K562 (cell line): ENCODE data around the gene TTC31. TPM values are rescaled to one million over a fixed set of nuclear protein-coding genes. Genes with fewer than 3 reads are reported as not detected.

ENCODE experiments used
- CAMTA2 ChIP-seq: fragments of 250-450 bp; sonication (Bioruptor Pico); conservative IDR thresholded peaks from 2 replicates; pipeline ENCODE4 v1.5.1; 2022
- E2F5 ChIP-seq: sonication (generic); formaldehyde crosslinking; IDR thresholded peaks from 2 replicates; pipeline ENCODE4 v1.8.0; 2022; ENCODE audit warnings: mild to moderate bottlenecking, missing genetic modification reagents
- HBP1 ChIP-seq: fragments of 450-650 bp; formaldehyde crosslinking; IDR thresholded peaks from 2 replicates; pipeline ENCODE4 v1.4.0; 2022; ENCODE audit warnings: missing genetic modification characterization
- HDAC1 ChIP-seq, 2 experiments: fragments of 450-650 bp; IDR thresholded peaks; 2 replicates each; pipeline ENCODE4 v1.6.1; 2016 to 2017; ENCODE audit warnings: inconsistent platforms in 1 of 2, mild to moderate bottlenecking in 1 of 2, moderate library complexity in 1 of 2
- HDAC3 ChIP-seq: fragments of 450-650 bp; IDR thresholded peaks from 2 replicates; pipeline ENCODE4 v1.6.1; 2018; ENCODE audit warnings: borderline replicate concordance, mild to moderate bottlenecking, moderate library complexity; ENCODE audit not compliant: partially characterized antibody
- HDAC8 ChIP-seq: fragments of 450-650 bp; IDR thresholded peaks from 2 replicates; pipeline ENCODE4 v1.6.1; 2016; ENCODE audit warnings: mild to moderate bottlenecking, missing genetic modification characterization, moderate library complexity, missing compliant biosample characterization
- HNRNPL ChIP-seq: fragments of 200-400 bp; formaldehyde crosslinking; IDR thresholded peaks from 2 replicates; pipeline ENCODE4 v1.6.1; 2017; ENCODE audit warnings: low read depth, mild to moderate bottlenecking, low read length
- HSF4 ChIP-seq: fragments of 250-450 bp; sonication (Bioruptor Pico); IDR thresholded peaks from 2 replicates; pipeline ENCODE4 v2.1.2; 2022; ENCODE audit warnings: mild to moderate bottlenecking, moderate library complexity, borderline replicate concordance
- KLF1 ChIP-seq: fragments of 450-650 bp; IDR thresholded peaks from 2 replicates; pipeline ENCODE4 v1.6.1; 2016; ENCODE audit warnings: missing genetic modification characterization, missing compliant biosample characterization
- MED1 ChIP-seq: sonication (generic); formaldehyde crosslinking; IDR thresholded peaks from 2 replicates; pipeline ENCODE4 v1.8.1; 2023; ENCODE audit warnings: missing genetic modification reagents, borderline replicate concordance
- NCOA4 ChIP-seq: fragments of 450-650 bp; IDR thresholded peaks from 2 replicates; pipeline ENCODE4 v1.6.1; 2018; ENCODE audit warnings: mild to moderate bottlenecking; ENCODE audit not compliant: partially characterized antibody
- NFXL1 ChIP-seq: fragments of 450-650 bp; formaldehyde crosslinking; IDR thresholded peaks from 2 replicates; pipeline ENCODE4 v1.4.0; 2021; ENCODE audit warnings: mild to moderate bottlenecking
- NR2C1 ChIP-seq, 2 experiments: fragments of 450-650 bp; IDR thresholded peaks; 2 replicates each; pipeline ENCODE4 v1.6.1; 2017; ENCODE audit warnings: mild to moderate bottlenecking in 2 of 2, antibody characterized with exemption in 1 of 2, inconsistent platforms in 1 of 2, missing compliant biosample characterization in 1 of 2, missing genetic modification characterization in 1 of 2
- NR3C1 ChIP-seq: sonication (generic); formaldehyde crosslinking; IDR thresholded peaks from 2 replicates; pipeline ENCODE4 v1.8.1; 2022; ENCODE audit warnings: missing genetic modification reagents
- PHB ChIP-seq: fragments of 250-450 bp; sonication (Bioruptor Pico); IDR thresholded peaks from 2 replicates; pipeline ENCODE4 v1.5.0; 2021
- RNF219 ChIP-seq: fragments of 250-450 bp; sonication (Bioruptor Pico); IDR thresholded peaks from 2 replicates; pipeline ENCODE4 v1.5.0; 2022; ENCODE audit warnings: mild to moderate bottlenecking
- TAF9B ChIP-seq: fragments of 450-650 bp; IDR thresholded peaks from 2 replicates; pipeline ENCODE4 v1.6.1; 2018; ENCODE audit warnings: mild to moderate bottlenecking; ENCODE audit not compliant: partially characterized antibody
- ZBTB8A ChIP-seq: fragments of 450-650 bp; IDR thresholded peaks from 2 replicates; pipeline ENCODE4 v1.6.1; 2018; ENCODE audit warnings: mild to moderate bottlenecking, moderate library complexity; ENCODE audit not compliant: partially characterized antibody
- ZNF263 ChIP-seq: sonication (generic); formaldehyde crosslinking; IDR thresholded peaks from 2 replicates; pipeline ENCODE4 v1.8.0; 2022; ENCODE audit warnings: mild to moderate bottlenecking, missing genetic modification reagents, borderline replicate concordance
- ZNF280B ChIP-seq: fragments of 250-450 bp; sonication (Bioruptor Pico); IDR thresholded peaks from 2 replicates; pipeline ENCODE4 v1.5.1; 2021; ENCODE audit warnings: mild to moderate bottlenecking
- ZNF347 ChIP-seq: fragments of 450-650 bp; formaldehyde crosslinking; IDR thresholded peaks from 2 replicates; pipeline ENCODE4 v1.4.0; 2020; ENCODE audit warnings: low read depth, mild to moderate bottlenecking, moderate library complexity
- ZNF583 ChIP-seq: fragments of 250-450 bp; sonication (Bioruptor Pico); IDR thresholded peaks from 2 replicates; pipeline ENCODE4 v1.4.0; 2020
- ZNF717 ChIP-seq: fragments of 250-450 bp; sonication (Bioruptor Pico); IDR thresholded peaks from 2 replicates; pipeline ENCODE4 v1.5.0; 2021
- polyA plus RNA-seq, 8 experiments: library from polyadenylated mRNA; depleted of rRNA in 4 of 8; stranded (reverse) in 5 of 8; unstranded in 3 of 8; fragments of >200 nt; fragmentation: Nextera tagmentation in 2 of 8; fragmentation: Illumina TruSeq in 1 of 8; extraction: Ambion mirVana in 2 of 8; extraction: Trizol in 1 of 8; gene quantifications; 2 replicates each; pipeline versions ENCODE4 v1.2.1 to v1.2.3, GENCODE V29; 2011 to 2014; ENCODE audit warnings: inconsistent platforms in 1 of 8, missing spikeins in 1 of 8
- total RNA-seq, 7 experiments: library from RNA; depleted of rRNA in 6 of 7; stranded (reverse); fragments of >200 nt in 6 of 7; fragmentation: Illumina TruSeq in 2 of 7; extraction: Trizol in 2 of 7; gene quantifications; 2 replicates each; pipeline versions ENCODE4 v1.2.1 to v1.2.3, GENCODE V29; 2011 to 2021; ENCODE audit warnings: low replicate concordance in 1 of 7

Gene TTC31
- total and polyA plus RNA-seq, 9 of the 15 experiments (the other 6 are each of a cell fraction or from before 2014, with no cell fraction given) = 4.7 to 30.5 (median 15.9) TPM

- no peak for TF ChIP-seq RNF219 (CRISPR knock-in tag)
- peak; percentile 19; the same call in 1 of the 2 replicates for TF ChIP-seq KLF1
- TF ChIP-seq NCOA4 = no peak
- TF ChIP-seq MED1 = no peak
- no peak for TF ChIP-seq CAMTA2 (CRISPR knock-in tag)
- TF ChIP-seq HDAC3 = peak; percentile 48
- no peak for TF ChIP-seq E2F5
- no peak for TF ChIP-seq ZNF717 (CRISPR knock-in tag)
- TF ChIP-seq NR3C1 = no peak
- no peak for TF ChIP-seq HNRNPL
- TF ChIP-seq NR2C1 (IDR thresholded peaks at IDR 0.05) = no peak; the same call in 1 of the 2 replicates
- TF ChIP-seq NR2C1 (tag; IDR thresholded peaks at IDR 0.05) = no peak
- peak in 1 of 2 experiments; percentile 79; a peak in 2 of 4 replicates for TF ChIP-seq HDAC1 (IDR thresholded peaks at IDR 0.05)
- no peak for TF ChIP-seq HBP1 (CRISPR knock-in tag)
- TF ChIP-seq ZNF280B = no peak
- TF ChIP-seq ZBTB8A = no peak
- no peak for TF ChIP-seq ZNF347 (CRISPR knock-in tag)
- no peak for TF ChIP-seq HSF4 (CRISPR knock-in tag)
- no peak for TF ChIP-seq HDAC8 (tag)
- no peak; the same call in 1 of the 2 replicates for TF ChIP-seq ZNF263 (CRISPR knock-in tag)
- TF ChIP-seq TAF9B = no peak
- no peak for TF ChIP-seq NFXL1
- no peak for TF ChIP-seq PHB (CRISPR knock-in tag)
- no peak; the same call in 1 of the 2 replicates for TF ChIP-seq ZNF583 (CRISPR knock-in tag)
Observed at GRCh38 chr2:74530239-74531187, 47.6 kb downstream of the TTC31 start (continued).
